Adrenal gland (tissue), 12 donors: Measurements from ENCODE around the gene TNNT3. TPM values are rescaled to one million over a fixed set of nuclear protein-coding genes. Genes with fewer than 3 reads are reported as not detected.

Experiments used
- DNase-seq, 7 donors: peaks; one replicate each; pipeline ENCODE4 v3.0.0-alpha.2; 2019 to 2020
- H3K27ac ChIP-seq, 5 donors: fragments of 200-600 bp; sonication (generic) in 4 of 5; 1 replicate in 3 of 5; 2 replicates in 2 of 5; pipeline versions ENCODE4 v1.5.1 to v1.8.0; 2016 to 2020; ENCODE audit warnings: mild to moderate bottlenecking in 1 of 5
- H3K27me3 ChIP-seq: fragments of 200-600 bp; 2 replicates; pipeline ENCODE4 v1.8.0; 2021
- H3K36me3 ChIP-seq, 2 donors: fragments of 200-600 bp; replicated peaks in 1 of 2; 1 replicate in 1 of 2; 2 replicates in 1 of 2; pipeline versions ENCODE4 v1.5.1 to v1.8.0; 2018 to 2022
- H3K4me1 ChIP-seq, 2 donors: fragments of 200-600 bp; replicated peaks in 1 of 2; 1 replicate in 1 of 2; 2 replicates in 1 of 2; pipeline versions ENCODE4 v1.5.1 to v1.8.0; 2018 to 2021
- H3K4me3 ChIP-seq, 4 donors: fragments of 200-600 bp; sonication (generic) in 3 of 4; one replicate each; pipeline ENCODE4 v1.5.1; 2016 to 2018
- H3K9me3 ChIP-seq, 3 donors: fragments of 200-600 bp; sonication (generic) in 1 of 3; replicated peaks in 1 of 3; 1 replicate in 2 of 3; 2 replicates in 1 of 3; pipeline versions ENCODE4 v1.5.1 to v1.8.0; 2016 to 2021
- POLR2A ChIP-seq, 2 donors: fragments of 450-650 bp; IDR thresholded peaks; one replicate each; pipeline ENCODE4 v1.6.1; 2017; ENCODE audit warnings: antibody characterized with exemption in 2 of 2, mild to moderate bottlenecking in 2 of 2, moderate library complexity in 1 of 2
- WGBS, 4 donors: extraction: QIAGEN DNeasy Blood & Tissue Kit in 2 of 4; methylation state at CpG; one replicate each; pipeline versions ENCODE4 v1.1.5 to v1.1.7; 2013 to 2017; 5-methylcytosine and 5-hydroxymethylcytosine counted together
- intact Hi-C, 2 donors: fragments of 100-400 bp; cut with DNase I; formaldehyde crosslinking; loops; one replicate each; pipeline versions ENCODE4 v1.14.1 to v1.15.0; 2022 to 2023
- polyA plus RNA-seq, 3 donors: library from polyadenylated mRNA; stranded (reverse); fragments of 200-250 nt in 2 of 3; fragments of 350-450 nt in 1 of 3; fragmentation: Illumina TruSeq in 1 of 3; extraction: RNeasy Lipid Tissue Mini Kit (QIAGEN cat#74804) in 1 of 3; gene quantifications; one replicate each; pipeline ENCODE4 v1.2.3, GENCODE V29; 2013 to 2014
- total RNA-seq, 9 donors: library from RNA; depleted of rRNA in 4 of 9; stranded (reverse); fragments of >200 nt in 4 of 9; fragments of 120-200 nt in 1 of 9; fragmentation: NEBNext Ultra II Directional in 1 of 9; extraction: Animal tissue kit (Norgen Biotek cat#: 25700) in 1 of 9; gene quantifications; one replicate each; pipeline versions ENCODE4 v1.1.0 to v1.2.4, GENCODE V29; 2013 to 2023
- TF ChIP-seq, protein P1 (sequence below), 6 experiments: fragments of 450-650 bp in 4 of 6; fragments of 200-600 bp in 2 of 6; sonication (generic) in 1 of 6; IDR thresholded peaks; 1 replicate in 5 of 6; 2 replicates in 1 of 6; pipeline versions ENCODE4 v1.5.1 to v1.8.0; 2016 to 2021; ENCODE audit warnings: antibody characterized with exemption in 6 of 6, mild to moderate bottlenecking in 2 of 6, moderate library complexity in 1 of 6
- donor health status: healthy with polysubstance abuse.
- donor health status: Bipolar disorder and iron deficiency.
- donor health status: DM: yes; HTN: yes; CAD: no.
- donor health status: DM: no; HTN: no; CAD: no.
- donor health status: DM: no; HTN: no; CAD: no.
- donor health status: DM: yes; HTN: yes; CAD: no.

Gene TNNT3
- total and polyA plus RNA-seq, 12 donors: 0.81 to 12.2 (median 5.4) TPM; not detected in 1

DNA sequence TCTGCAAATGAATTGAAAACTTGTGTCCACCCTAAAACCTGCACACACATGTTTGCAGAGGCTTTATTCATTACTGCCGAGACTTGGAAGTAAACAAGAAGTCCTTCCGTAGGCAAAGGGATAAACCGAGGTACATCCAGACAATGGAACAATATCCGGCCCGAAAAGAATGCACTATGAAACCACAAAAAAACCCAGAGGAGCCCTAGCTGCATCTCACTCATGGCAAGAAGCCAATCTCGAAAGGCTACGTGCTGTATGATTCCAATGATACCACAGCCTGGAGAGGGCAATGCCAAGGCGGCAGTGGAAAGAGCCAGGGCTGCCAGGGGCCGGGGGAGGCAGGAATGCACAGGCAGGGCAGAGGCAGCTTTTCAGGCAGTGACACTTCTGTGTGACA lies 24.5 kb downstream of the TNNT3 start:
- no peak overlapping the region for H3K4me3 ChIP-seq
- 70 to 76% (median 74%) methylated on average over 9 of the region's 9 CpGs for WGBS, 4 donors
- no peaks in the 10 kb centered on the region for H3K27me3 ChIP-seq
- no peaks in the 10 kb centered on the region for H3K36me3 ChIP-seq
- no peaks in the 10 kb centered on the region for H3K4me1 ChIP-seq
- no peak for TF ChIP-seq POLR2A (IDR thresholded peaks at IDR 0.05)
- TF ChIP-seq, protein P1, sequence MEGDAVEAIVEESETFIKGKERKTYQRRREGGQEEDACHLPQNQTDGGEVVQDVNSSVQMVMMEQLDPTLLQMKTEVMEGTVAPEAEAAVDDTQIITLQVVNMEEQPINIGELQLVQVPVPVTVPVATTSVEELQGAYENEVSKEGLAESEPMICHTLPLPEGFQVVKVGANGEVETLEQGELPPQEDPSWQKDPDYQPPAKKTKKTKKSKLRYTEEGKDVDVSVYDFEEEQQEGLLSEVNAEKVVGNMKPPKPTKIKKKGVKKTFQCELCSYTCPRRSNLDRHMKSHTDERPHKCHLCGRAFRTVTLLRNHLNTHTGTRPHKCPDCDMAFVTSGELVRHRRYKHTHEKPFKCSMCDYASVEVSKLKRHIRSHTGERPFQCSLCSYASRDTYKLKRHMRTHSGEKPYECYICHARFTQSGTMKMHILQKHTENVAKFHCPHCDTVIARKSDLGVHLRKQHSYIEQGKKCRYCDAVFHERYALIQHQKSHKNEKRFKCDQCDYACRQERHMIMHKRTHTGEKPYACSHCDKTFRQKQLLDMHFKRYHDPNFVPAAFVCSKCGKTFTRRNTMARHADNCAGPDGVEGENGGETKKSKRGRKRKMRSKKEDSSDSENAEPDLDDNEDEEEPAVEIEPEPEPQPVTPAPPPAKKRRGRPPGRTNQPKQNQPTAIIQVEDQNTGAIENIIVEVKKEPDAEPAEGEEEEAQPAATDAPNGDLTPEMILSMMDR (IDR thresholded peaks at IDR 0.05): no peak
- no peaks in the 10 kb centered on the region for H3K9me3 ChIP-seq
- peak in 4 of 7 donors; percentile 6 to 17 (median 10) for DNase-seq
- H3K27ac ChIP-seq: no peak overlapping the region
- intact Hi-C loops: loop anchor here (5.0 to 10.0 kb wide), 3 partner anchors 47 to 107 kb away; partner anchors contain the start of genes TNNI2 (in 2 of the 2) and PRR33 (in 1 of the 2)

DNA sequence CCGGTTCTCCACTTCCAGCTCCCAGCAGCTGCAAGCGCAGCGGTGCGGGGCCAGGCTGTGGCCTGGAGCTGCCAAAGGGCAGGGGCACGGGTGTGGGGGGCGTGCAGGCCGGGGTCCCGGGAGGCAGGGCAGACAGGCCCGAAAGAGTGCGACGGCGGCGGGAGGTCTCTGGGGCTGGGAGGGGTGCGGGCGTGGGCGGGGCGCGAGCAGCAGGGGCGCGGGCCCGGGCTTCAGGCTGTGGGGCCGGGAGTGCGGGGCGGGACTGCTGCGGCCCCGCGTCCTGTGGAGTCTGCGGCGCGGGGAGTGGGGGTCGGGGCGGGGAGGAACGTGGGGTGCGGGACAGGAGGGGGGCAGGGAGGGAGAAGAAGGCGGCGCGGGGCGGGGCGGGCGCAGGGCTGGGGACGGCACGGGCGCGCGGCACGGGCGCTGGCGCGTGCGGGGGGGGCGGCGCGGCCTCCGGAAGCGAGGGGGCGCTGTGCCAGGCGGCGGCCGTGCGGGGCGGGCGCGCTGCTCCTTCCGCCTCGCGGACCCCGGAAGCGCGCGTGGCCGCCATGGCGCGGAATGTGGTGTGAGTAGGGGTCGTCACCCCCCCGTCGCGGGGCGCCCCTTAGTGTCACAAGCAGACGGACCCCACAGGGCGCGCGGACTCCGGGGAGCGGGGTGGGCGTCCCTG lies 27.4 kb downstream of the TNNT3 start, which contains the start of gene MRPL23:
MRPL23 (plus strand) TSS at position 521 of the 673 bp plus-strand sequence; CDS start at position 552, 31 bp downstream.
- no peaks in the 10 kb centered on the region for H3K9me3 ChIP-seq
- TF ChIP-seq, protein P1 (IDR thresholded peaks at IDR 0.05): no peak
- TF ChIP-seq POLR2A (IDR thresholded peaks at IDR 0.05): no peak
- H3K36me3 ChIP-seq: no peaks in the 10 kb centered on the region
- no peaks in the 10 kb centered on the region for H3K4me1 ChIP-seq
- H3K4me3 ChIP-seq: no peak within 1 kb of the TSS
- DNase-seq: peak in 1 of 7 donors; percentile 10
- WGBS, 4 donors: 0% methylated on average over 6 of the region's 85 CpGs; no CpG with 5 or more reads in 3 of the 4 donors
- H3K27ac ChIP-seq: no peak within 1 kb of the TSS
- intact Hi-C loops: loop anchor here in 1 of 2 donors (10.0 kb wide), 1 partner anchor 52 kb away; the partner anchor contains the start of gene PRR33
- no peaks in the 10 kb centered on the region for H3K27me3 ChIP-seq

DNA sequence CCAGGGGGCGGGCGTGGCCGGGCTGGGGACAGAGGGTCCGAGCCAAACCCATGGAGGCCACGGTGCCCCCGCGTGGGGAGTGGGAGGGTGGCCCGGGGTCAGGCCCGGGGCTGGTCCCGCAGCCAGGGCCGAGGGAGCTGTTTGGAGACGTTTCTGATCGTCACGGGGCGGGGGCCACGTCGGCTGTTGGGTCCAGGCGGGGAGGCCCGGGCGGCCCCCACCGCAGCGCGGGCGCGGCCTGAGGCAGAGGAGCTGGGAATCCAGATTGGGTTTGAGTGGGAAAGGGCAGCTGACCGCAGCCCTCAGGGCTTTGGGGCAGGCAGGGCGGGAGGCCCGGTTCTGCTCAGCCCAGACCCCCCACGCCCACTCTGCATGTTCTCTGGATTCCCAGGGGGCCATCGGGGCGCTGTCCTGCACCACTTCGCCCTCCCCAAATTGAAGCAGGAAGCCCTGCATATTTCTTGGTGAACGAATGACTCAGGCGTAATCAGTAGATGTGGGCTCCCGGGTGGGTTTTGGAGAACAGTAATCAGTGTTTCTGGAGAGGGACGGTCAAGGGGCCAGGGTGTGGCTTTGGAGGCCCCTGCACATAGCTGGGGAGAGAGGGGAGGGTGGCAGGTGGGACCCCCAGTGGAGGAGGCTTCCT lies 28.2 kb downstream of the TNNT3 start:
- H3K27me3 ChIP-seq: no peaks in the 10 kb centered on the region
- WGBS, 4 donors: no CpG with 5 or more reads among the region's 36 CpGs
- TF ChIP-seq POLR2A (IDR thresholded peaks at IDR 0.05): no peak
- TF ChIP-seq, protein P1 (IDR thresholded peaks at IDR 0.05): no peak
- H3K9me3 ChIP-seq: no peaks in the 10 kb centered on the region
- DNase-seq: no peak
- no peak overlapping the region for H3K27ac ChIP-seq
- no peaks in the 10 kb centered on the region for H3K4me1 ChIP-seq
- intact Hi-C loops: loop anchor here in 1 of 2 donors (10.0 kb wide), 1 partner anchor 53 kb away; the partner anchor contains the start of gene PRR33
- H3K4me3 ChIP-seq: no peak overlapping the region
- H3K36me3 ChIP-seq: no peaks in the 10 kb centered on the region

DNA sequence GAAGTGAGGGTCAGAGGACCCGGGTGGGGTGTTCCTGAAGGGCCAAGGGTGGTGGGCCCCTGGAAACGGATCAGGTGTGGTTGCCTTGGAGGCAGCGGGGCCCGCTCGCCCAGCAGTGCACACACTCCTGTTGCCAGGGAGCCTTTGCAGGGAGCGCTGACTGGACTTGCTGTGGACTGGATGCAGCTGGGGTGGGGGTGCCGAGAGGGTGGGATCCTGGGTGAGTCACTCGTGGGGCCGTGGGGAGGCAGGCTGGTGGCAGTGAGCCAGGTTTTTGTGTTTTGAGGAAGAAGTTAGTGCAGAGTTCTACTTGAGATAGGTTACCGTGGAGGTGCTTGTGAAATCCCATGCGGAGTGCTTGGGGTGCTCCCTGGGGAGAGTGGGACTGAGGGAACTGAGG lies 28.9 kb downstream of the TNNT3 start:
- TF ChIP-seq POLR2A (IDR thresholded peaks at IDR 0.05): no peak
- Histone ChIP-seq H3K27me3 (no peaks in the 10 kb centered on the region), H3K36me3 (no peaks in the 10 kb centered on the region), H3K9me3 (no peaks in the 10 kb centered on the region), H3K4me1 (no peaks in the 10 kb centered on the region), H3K4me3 (no peak overlapping the region), H3K27ac (no peak overlapping the region)
- DNase-seq: peak in 3 of 7 donors; percentile 35 to 72 (median 56)
- no CpG with 5 or more reads among the region's 11 CpGs for WGBS, 4 donors
- intact Hi-C loops: loop anchor here in 1 of 2 donors (10.0 kb wide), 1 partner anchor 54 kb away; the partner anchor contains the start of gene PRR33
